K562 (cell line): ENCODE data around the gene ZNF473. TPM values are rescaled to one million over a fixed set of nuclear protein-coding genes. Genes with fewer than 3 reads are reported as not detected.
A peak's percentile ranks its signal among the peaks of the same experiment; 100 is the strongest.

Experiments
- CBX3 ChIP-seq, 2 experiments: IDR thresholded peaks; 1 replicate in 1 of 2; 2 replicates in 1 of 2; pipeline ENCODE4 v1.6.1; 2012; ENCODE audit warnings: inconsistent platforms in 2 of 2, low read length in 2 of 2, borderline replicate concordance in 1 of 2, control low read depth in 1 of 2
- CHD1 ChIP-seq: fragments of 200-600 bp; sonication (generic); IDR thresholded peaks from one replicate; pipeline ENCODE4 v1.6.1; 2012; ENCODE audit warnings: mild to moderate bottlenecking, moderate library complexity, low read length, inconsistent platforms
- E2F3 ChIP-seq: fragments of 250-450 bp; sonication (Bioruptor Pico); IDR thresholded peaks from 2 replicates; pipeline ENCODE4 v1.4.0; 2020; ENCODE audit warnings: mild to moderate bottlenecking
- ESRRB ChIP-seq: fragments of 250-450 bp; sonication (Bioruptor Pico); IDR thresholded peaks from 2 replicates; pipeline ENCODE4 v1.5.0; 2020; ENCODE audit warnings: mild to moderate bottlenecking, moderate library complexity, borderline replicate concordance
- MTA1 ChIP-seq: fragments of 450-650 bp; IDR thresholded peaks from 2 replicates; pipeline ENCODE4 v1.6.1; 2017; ENCODE audit warnings: borderline replicate concordance
- MTF1 ChIP-seq: fragments of 250-450 bp; sonication (Bioruptor Pico); IDR thresholded peaks from 2 replicates; pipeline ENCODE4 v1.9.0; 2021; ENCODE audit warnings: moderate library complexity, mild to moderate bottlenecking, inconsistent platforms, borderline replicate concordance
- NR3C1 ChIP-seq: sonication (generic); formaldehyde crosslinking; IDR thresholded peaks from 2 replicates; pipeline ENCODE4 v1.8.1; 2022; ENCODE audit warnings: missing genetic modification reagents
- SAFB2 ChIP-seq: fragments of 200-400 bp; formaldehyde crosslinking; IDR thresholded peaks from 2 replicates; pipeline ENCODE4 v1.6.1; 2018; ENCODE audit warnings: borderline replicate concordance, low read length, low read depth, moderate library complexity; ENCODE audit not compliant: severe bottlenecking
- SRF ChIP-seq, 2 experiments: fragments of 250-450, 450-650 bp in 1 of 2; sonication (Bioruptor Pico) in 1 of 2; sonication (generic) in 1 of 2; formaldehyde crosslinking; IDR thresholded peaks; 2 replicates each; pipeline versions ENCODE4 v1.5.0 to v1.5.1; 2020 to 2022; ENCODE audit warnings: mild to moderate bottlenecking in 1 of 2, missing genetic modification reagents in 1 of 2
- XRCC3 ChIP-seq: fragments of 450-650 bp; IDR thresholded peaks from 2 replicates; pipeline ENCODE4 v1.6.1; 2017; ENCODE audit warnings: mild to moderate bottlenecking, moderate library complexity
- ZNF140 ChIP-seq: fragments of 250-450 bp; sonication (Bioruptor Pico); IDR thresholded peaks from 2 replicates; pipeline ENCODE4 v1.8.0; 2021; ENCODE audit warnings: moderate library complexity, mild to moderate bottlenecking, inconsistent platforms
- polyA plus RNA-seq, 8 experiments: library from polyadenylated mRNA; depleted of rRNA in 4 of 8; stranded (reverse) in 5 of 8; unstranded in 3 of 8; fragments of >200 nt; fragmentation: Nextera tagmentation in 2 of 8; fragmentation: Illumina TruSeq in 1 of 8; extraction: Ambion mirVana in 2 of 8; extraction: Trizol in 1 of 8; gene quantifications; 2 replicates each; pipeline versions ENCODE4 v1.2.1 to v1.2.3, GENCODE V29; 2011 to 2014; ENCODE audit warnings: inconsistent platforms in 1 of 8, missing spikeins in 1 of 8
- total RNA-seq, 7 experiments: library from RNA; depleted of rRNA in 6 of 7; stranded (reverse); fragments of >200 nt in 6 of 7; fragmentation: Illumina TruSeq in 2 of 7; extraction: Trizol in 2 of 7; gene quantifications; 2 replicates each; pipeline versions ENCODE4 v1.2.1 to v1.2.3, GENCODE V29; 2011 to 2021; ENCODE audit warnings: low replicate concordance in 1 of 7
- TF ChIP-seq, protein P1 (sequence below), 2 experiments: fragments of 200-800 bp in 1 of 2; sonication (Bioruptor generic) in 1 of 2; sonication (generic) in 1 of 2; formaldehyde crosslinking in 1 of 2; IDR thresholded peaks in 1 of 2; conservative IDR thresholded peaks in 1 of 2; 2 replicates each; pipeline versions ENCODE4 v1.5.0 to v1.6.1; 2016 to 2020; ENCODE audit warnings: missing compliant biosample characterization in 1 of 2, missing genetic modification characterization in 1 of 2, missing genetic modification reagents in 1 of 2
- TF ChIP-seq, protein P2 (sequence below): IDR thresholded peaks from 3 replicates; pipeline ENCODE4 v1.6.1; 2011; ENCODE audit warnings: borderline replicate concordance, mild to moderate bottlenecking; ENCODE audit not compliant: insufficient read length, insufficient read depth
- TF ChIP-seq, protein P3 (sequence below): sonication (generic); formaldehyde crosslinking; IDR thresholded peaks from 2 replicates; pipeline ENCODE4 v1.8.0; 2023; ENCODE audit warnings: missing genetic modification reagents, mild to moderate bottlenecking, borderline replicate concordance
- TF ChIP-seq, protein P4 (sequence below): fragments of 250-450 bp; sonication (Bioruptor Pico); IDR thresholded peaks from 2 replicates; pipeline ENCODE4 v1.5.0; 2022; ENCODE audit warnings: mild to moderate bottlenecking

ZNF473 gene
- total and polyA plus RNA-seq, 9 of the 15 experiments (the other 6 are each of a cell fraction or from before 2014, with no cell fraction given), result 8.2 to 34.0 (median 28.5) TPM

DNA sequence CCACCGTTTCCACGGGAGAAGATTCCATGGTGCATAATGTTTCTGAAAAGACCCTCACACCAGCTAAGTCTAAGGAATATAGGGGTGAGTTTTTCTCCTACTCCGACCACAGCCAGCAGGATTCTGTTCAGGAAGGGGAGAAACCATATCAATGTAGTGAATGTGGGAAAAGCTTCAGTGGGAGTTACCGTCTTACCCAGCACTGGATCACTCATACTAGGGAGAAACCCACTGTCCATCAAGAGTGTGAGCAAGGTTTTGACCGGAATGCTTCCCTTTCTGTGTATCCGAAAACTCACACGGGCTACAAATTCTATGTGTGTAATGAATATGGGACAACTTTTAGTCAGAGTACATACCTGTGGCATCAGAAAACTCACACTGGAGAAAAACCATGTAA is 19.1 kb downstream of the ZNF473 start (continued):
- TF ChIP-seq, protein P1, sequence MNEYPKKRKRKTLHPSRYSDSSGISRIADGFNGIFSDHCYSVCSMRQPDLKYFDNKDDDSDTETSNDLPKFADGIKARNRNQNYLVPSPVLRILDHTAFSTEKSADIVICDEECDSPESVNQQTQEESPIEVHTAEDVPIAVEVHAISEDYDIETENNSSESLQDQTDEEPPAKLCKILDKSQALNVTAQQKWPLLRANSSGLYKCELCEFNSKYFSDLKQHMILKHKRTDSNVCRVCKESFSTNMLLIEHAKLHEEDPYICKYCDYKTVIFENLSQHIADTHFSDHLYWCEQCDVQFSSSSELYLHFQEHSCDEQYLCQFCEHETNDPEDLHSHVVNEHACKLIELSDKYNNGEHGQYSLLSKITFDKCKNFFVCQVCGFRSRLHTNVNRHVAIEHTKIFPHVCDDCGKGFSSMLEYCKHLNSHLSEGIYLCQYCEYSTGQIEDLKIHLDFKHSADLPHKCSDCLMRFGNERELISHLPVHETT (CRISPR knock-in tag; conservative IDR thresholded peaks at IDR 0.05 in 1 of 2, IDR thresholded peaks at IDR 0.05 in 1 of 2), result no peak
- no peak for TF ChIP-seq E2F3 (CRISPR knock-in tag)
- peak in 1 of 2 experiments; percentile 94; a peak in 2 of 3 replicates for TF ChIP-seq CBX3 (IDR thresholded peaks at IDR 0.05; ENCODE audit: borderline replicate concordance in 1 of 2, low read length in 2 of 2)
- TF ChIP-seq MTA1, result no peak
- no peak for TF ChIP-seq ZNF140 (CRISPR knock-in tag)
- TF ChIP-seq, protein P2, sequence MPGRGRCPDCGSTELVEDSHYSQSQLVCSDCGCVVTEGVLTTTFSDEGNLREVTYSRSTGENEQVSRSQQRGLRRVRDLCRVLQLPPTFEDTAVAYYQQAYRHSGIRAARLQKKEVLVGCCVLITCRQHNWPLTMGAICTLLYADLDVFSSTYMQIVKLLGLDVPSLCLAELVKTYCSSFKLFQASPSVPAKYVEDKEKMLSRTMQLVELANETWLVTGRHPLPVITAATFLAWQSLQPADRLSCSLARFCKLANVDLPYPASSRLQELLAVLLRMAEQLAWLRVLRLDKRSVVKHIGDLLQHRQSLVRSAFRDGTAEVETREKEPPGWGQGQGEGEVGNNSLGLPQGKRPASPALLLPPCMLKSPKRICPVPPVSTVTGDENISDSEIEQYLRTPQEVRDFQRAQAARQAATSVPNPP, result no peak
- TF ChIP-seq XRCC3, result peak; percentile 32; the same call in 1 of the 2 replicates
- TF ChIP-seq MTF1 (CRISPR knock-in tag), result no peak
- no peak for TF ChIP-seq SRF (CRISPR knock-in tag; IDR thresholded peaks at IDR 0.05)
- TF ChIP-seq SAFB2, result no peak
- TF ChIP-seq CHD1, result no peak
- TF ChIP-seq, protein P3, sequence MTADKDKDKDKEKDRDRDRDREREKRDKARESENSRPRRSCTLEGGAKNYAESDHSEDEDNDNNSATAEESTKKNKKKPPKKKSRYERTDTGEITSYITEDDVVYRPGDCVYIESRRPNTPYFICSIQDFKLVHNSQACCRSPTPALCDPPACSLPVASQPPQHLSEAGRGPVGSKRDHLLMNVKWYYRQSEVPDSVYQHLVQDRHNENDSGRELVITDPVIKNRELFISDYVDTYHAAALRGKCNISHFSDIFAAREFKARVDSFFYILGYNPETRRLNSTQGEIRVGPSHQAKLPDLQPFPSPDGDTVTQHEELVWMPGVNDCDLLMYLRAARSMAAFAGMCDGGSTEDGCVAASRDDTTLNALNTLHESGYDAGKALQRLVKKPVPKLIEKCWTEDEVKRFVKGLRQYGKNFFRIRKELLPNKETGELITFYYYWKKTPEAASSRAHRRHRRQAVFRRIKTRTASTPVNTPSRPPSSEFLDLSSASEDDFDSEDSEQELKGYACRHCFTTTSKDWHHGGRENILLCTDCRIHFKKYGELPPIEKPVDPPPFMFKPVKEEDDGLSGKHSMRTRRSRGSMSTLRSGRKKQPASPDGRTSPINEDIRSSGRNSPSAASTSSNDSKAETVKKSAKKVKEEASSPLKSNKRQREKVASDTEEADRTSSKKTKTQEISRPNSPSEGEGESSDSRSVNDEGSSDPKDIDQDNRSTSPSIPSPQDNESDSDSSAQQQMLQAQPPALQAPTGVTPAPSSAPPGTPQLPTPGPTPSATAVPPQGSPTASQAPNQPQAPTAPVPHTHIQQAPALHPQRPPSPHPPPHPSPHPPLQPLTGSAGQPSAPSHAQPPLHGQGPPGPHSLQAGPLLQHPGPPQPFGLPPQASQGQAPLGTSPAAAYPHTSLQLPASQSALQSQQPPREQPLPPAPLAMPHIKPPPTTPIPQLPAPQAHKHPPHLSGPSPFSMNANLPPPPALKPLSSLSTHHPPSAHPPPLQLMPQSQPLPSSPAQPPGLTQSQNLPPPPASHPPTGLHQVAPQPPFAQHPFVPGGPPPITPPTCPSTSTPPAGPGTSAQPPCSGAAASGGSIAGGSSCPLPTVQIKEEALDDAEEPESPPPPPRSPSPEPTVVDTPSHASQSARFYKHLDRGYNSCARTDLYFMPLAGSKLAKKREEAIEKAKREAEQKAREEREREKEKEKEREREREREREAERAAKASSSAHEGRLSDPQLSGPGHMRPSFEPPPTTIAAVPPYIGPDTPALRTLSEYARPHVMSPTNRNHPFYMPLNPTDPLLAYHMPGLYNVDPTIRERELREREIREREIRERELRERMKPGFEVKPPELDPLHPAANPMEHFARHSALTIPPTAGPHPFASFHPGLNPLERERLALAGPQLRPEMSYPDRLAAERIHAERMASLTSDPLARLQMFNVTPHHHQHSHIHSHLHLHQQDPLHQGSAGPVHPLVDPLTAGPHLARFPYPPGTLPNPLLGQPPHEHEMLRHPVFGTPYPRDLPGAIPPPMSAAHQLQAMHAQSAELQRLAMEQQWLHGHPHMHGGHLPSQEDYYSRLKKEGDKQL, result no peak
- TF ChIP-seq ESRRB (CRISPR knock-in tag), result no peak
- TF ChIP-seq NR3C1 (CRISPR knock-in tag), result no peak
- TF ChIP-seq, protein P4, sequence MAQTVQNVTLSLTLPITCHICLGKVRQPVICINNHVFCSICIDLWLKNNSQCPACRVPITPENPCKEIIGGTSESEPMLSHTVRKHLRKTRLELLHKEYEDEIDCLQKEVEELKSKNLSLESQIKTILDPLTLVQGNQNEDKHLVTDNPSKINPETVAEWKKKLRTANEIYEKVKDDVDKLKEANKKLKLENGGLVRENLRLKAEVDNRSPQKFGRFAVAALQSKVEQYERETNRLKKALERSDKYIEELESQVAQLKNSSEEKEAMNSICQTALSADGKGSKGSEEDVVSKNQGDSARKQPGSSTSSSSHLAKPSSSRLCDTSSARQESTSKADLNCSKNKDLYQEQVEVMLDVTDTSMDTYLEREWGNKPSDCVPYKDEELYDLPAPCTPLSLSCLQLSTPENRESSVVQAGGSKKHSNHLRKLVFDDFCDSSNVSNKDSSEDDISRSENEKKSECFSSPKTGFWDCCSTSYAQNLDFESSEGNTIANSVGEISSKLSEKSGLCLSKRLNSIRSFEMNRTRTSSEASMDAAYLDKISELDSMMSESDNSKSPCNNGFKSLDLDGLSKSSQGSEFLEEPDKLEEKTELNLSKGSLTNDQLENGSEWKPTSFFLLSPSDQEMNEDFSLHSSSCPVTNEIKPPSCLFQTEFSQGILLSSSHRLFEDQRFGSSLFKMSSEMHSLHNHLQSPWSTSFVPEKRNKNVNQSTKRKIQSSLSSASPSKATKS (CRISPR knock-in tag), result no peak
- TF ChIP-seq, all 486 proteins: peak for 10
